SKM-1 treated with dmso at 0.1 percent for 144 hours (cell line): ENCODE results near the gene EPHB1.
"Not testable (repeated sequence)": the region's sequence is repeated elsewhere in the genome, so short reads cannot be mapped to it uniquely, and the experiment has no call there.

Source experiments
- DNase-seq: peaks from one replicate; lab custom pipeline; 2025; ENCODE audit not compliant: unreplicated experiment; lab: John Stamatoyannopoulos, UW

The EPHB1 gene

GRCh38 chr3:134938029-134938525 lies 143.0 kb downstream of the EPHB1 start:
- no peak for DNase-seq

GRCh38 chr3:134939978-134940377 lies 144.9 kb downstream of the EPHB1 start:
- no peak for DNase-seq

- DNase-seq, result no peak
Observed at GRCh38 chr3:134941820-134942219, 146.8 kb downstream of the EPHB1 start.

GRCh38 chr3:134944429-134944828 lies 149.4 kb downstream of the EPHB1 start:
- DNase-seq, result no peak

GRCh38 chr3:134949150-134949549 lies 154.1 kb downstream of the EPHB1 start:
- no peak for DNase-seq

- no peak for DNase-seq
Observed at GRCh38 chr3:134952371-134952770, 157.3 kb downstream of the EPHB1 start.

- no peak for DNase-seq
Observed at GRCh38 chr3:134955874-134956273, 160.8 kb downstream of the EPHB1 start.

GRCh38 chr3:134956395-134956794 lies 161.3 kb downstream of the EPHB1 start:
- DNase-seq, result no peak

- no peak for DNase-seq
Observed at GRCh38 chr3:134956844-134957243, 161.8 kb downstream of the EPHB1 start.

- DNase-seq, result no peak
Observed at GRCh38 chr3:134959516-134959915, 164.5 kb downstream of the EPHB1 start.

GRCh38 chr3:134964226-134964625 lies 169.2 kb downstream of the EPHB1 start:
- DNase-seq, result no peak

GRCh38 chr3:134965865-134966481 lies 170.9 kb downstream of the EPHB1 start:
- DNase-seq, result no peak

GRCh38 chr3:134970895-134971294 lies 175.8 kb downstream of the EPHB1 start:
- no peak for DNase-seq

GRCh38 chr3:134971306-134971705 lies 176.2 kb downstream of the EPHB1 start:
- DNase-seq, result no peak

- not testable (repeated sequence) for DNase-seq
Observed at GRCh38 chr3:134971907-134972306, 176.8 kb downstream of the EPHB1 start.

GRCh38 chr3:134972836-134973455 lies 177.9 kb downstream of the EPHB1 start:
- no peak for DNase-seq

- no peak for DNase-seq
Observed at GRCh38 chr3:134974624-134975023, 179.6 kb downstream of the EPHB1 start.

GRCh38 chr3:134976948-134977347 lies 181.9 kb downstream of the EPHB1 start:
- DNase-seq, result no peak

- no peak for DNase-seq
Observed at GRCh38 chr3:134978658-134979057, 183.6 kb downstream of the EPHB1 start.

GRCh38 chr3:134985864-134986715 lies 191.0 kb downstream of the EPHB1 start:
- no peak for DNase-seq

GRCh38 chr3:134988666-134989065 lies 193.6 kb downstream of the EPHB1 start:
- no peak for DNase-seq

GRCh38 chr3:134991003-134991402 lies 195.9 kb downstream of the EPHB1 start:
- DNase-seq, result no peak
